Colonic mucosa (tissue), 4 donors: ENCODE results near the gene UPK3BL1. TPM values are rescaled to one million over a fixed set of nuclear protein-coding genes. Genes with fewer than 3 reads are reported as not detected.
A peak's percentile ranks its signal among the peaks of the same experiment; 100 is the strongest.
"Not testable (repeated sequence)": the region's sequence is repeated elsewhere in the genome, so short reads cannot be mapped to it uniquely, and the experiment has no call there.

ENCODE experiments used
- DNase-seq: peaks from one replicate; pipeline ENCODE4 v3.0.0-alpha.2; 2020
- H3K27ac ChIP-seq: fragments of 200-600 bp; one replicate; pipeline ENCODE4 v1.8.0; 2021
- H3K27me3 ChIP-seq: fragments of 200-600 bp; one replicate; pipeline ENCODE4 v1.8.0; 2021
- H3K36me3 ChIP-seq: fragments of 200-600 bp; one replicate; pipeline ENCODE4 v1.8.0; 2021
- H3K4me1 ChIP-seq: fragments of 200-600 bp; one replicate; pipeline ENCODE4 v1.8.0; 2021; ENCODE audit warnings: mild to moderate bottlenecking
- H3K4me3 ChIP-seq: fragments of 200-600 bp; one replicate; pipeline ENCODE4 v1.8.0; 2021
- H3K9ac ChIP-seq, 2 donors: one replicate each; pipeline ENCODE4 v1.7.0; 2013; ENCODE audit warnings: control low read depth in 2 of 2, low read depth in 2 of 2, low read length in 2 of 2
- H3K9me3 ChIP-seq: fragments of 200-600 bp; one replicate; pipeline ENCODE4 v1.8.0; 2021
- intact Hi-C: fragments of 100-400 bp; cut with DNase I; formaldehyde crosslinking; loops from one replicate; pipeline ENCODE4 v1.14.1; 2022
- total RNA-seq, 2 donors: library from RNA; stranded (reverse); fragmentation: NEBNext Ultra II Directional in 1 of 2; extraction: Animal tissue kit (Norgen Biotek cat#: 25700) in 1 of 2; gene quantifications; one replicate each; pipeline ENCODE4 v1.2.1, GENCODE V29; 2021
- donor health status: healthy.
- donor health status: DM: no; HTN: no; CAD: no.
- donor health status: DM: no; HTN: no; CAD: no.

Gene UPK3BL1
- total RNA-seq, 2 donors from 2014 or later = 9.1 to 21.9 TPM

DNA sequence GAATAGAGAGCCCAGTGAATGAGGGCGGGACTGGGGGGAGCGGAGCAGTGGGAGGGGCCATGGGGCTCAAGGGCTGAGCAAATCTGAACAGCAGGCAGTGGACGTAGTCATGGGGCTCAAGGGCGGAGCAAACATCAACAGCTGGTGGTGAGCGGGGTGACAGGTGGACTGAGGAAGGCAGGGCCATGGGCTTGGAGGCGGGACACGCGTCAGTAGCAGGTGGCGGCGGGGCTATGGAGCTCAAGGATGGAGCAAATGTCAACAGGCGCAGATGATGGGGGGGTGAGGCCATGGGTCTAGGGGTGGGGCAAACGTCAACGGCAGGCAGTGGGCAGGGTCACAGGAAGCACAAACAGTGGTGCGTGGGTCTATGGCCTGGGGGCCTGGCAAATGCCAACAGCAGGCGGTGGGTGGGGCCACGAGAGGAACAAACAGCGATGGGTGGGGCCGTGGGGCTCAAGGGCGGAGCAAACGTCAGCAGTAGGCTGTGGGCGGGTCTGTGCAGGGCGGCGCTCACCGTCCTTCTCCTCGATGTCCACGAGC is 50.0 kb downstream of the UPK3BL1 start:
- H3K9ac ChIP-seq, H3K9me3 ChIP-seq, H3K27ac ChIP-seq, intact Hi-C loops, H3K27me3 ChIP-seq, H3K4me1 ChIP-seq, H3K4me3 ChIP-seq, H3K36me3 ChIP-seq: not testable (repeated sequence)
- peak; percentile 85 for DNase-seq

- intact Hi-C loops, H3K4me3 ChIP-seq, H3K9ac ChIP-seq, H3K27me3 ChIP-seq, H3K9me3 ChIP-seq, H3K4me1 ChIP-seq, H3K27ac ChIP-seq, H3K36me3 ChIP-seq, DNase-seq: not testable (repeated sequence)
Measured at GRCh38 chr7:102589857-102590256, 52.7 kb downstream of the UPK3BL1 start.

Other genes with a start within 250 kb of the UPK3BL1 start
- gene PRKRIP1, start 246.4 kb downstream of the UPK3BL1 start, total RNA-seq = 10 to 100 TPM; 15.1 to 19.4 TPM
- gene ORAI2, start 209.2 kb downstream of the UPK3BL1 start, total RNA-seq = 1 to 10 TPM; 3.3 to 5.5 TPM
- gene ALKBH4, start 177.9 kb downstream of the UPK3BL1 start, total RNA-seq = 10 to 100 TPM in 1 of 2 donors, 1 to 10 TPM in 1; 9.7 to 14.1 TPM
- gene LRWD1, start 177.8 kb downstream of the UPK3BL1 start, total RNA-seq = 10 to 100 TPM; 11.4 to 19.6 TPM
- 10 to 100 TPM; 43.0 to 49.2 TPM for gene POLR2J, start 163.9 kb downstream of the UPK3BL1 start, total RNA-seq
- 10 to 100 TPM; 13.2 to 30.0 TPM for gene RASA4B, start 125.0 kb downstream of the UPK3BL1 start, total RNA-seq
- gene UPK3BL2, start 99.1 kb downstream of the UPK3BL1 start, total RNA-seq = 10 to 100 TPM in 1 of 2 donors, 1 to 10 TPM in 1; 9.0 to 13.7 TPM
- gene SPDYE2, start 91.6 kb downstream of the UPK3BL1 start, total RNA-seq = not detected
- gene POLR2J3, start 70.2 kb downstream of the UPK3BL1 start, total RNA-seq = 10 to 100 TPM; 19.2 to 32.9 TPM
- gene RASA4, start 26.0 kb downstream of the UPK3BL1 start, total RNA-seq = 10 to 100 TPM; 16.7 to 31.3 TPM
- not detected for gene SPDYE2B, start 7.5 kb upstream of the UPK3BL1 start, total RNA-seq
- gene POLR2J2, start 28.9 kb upstream of the UPK3BL1 start, total RNA-seq = 10 to 100 TPM in 1 of 2 donors, 1 to 10 TPM in 1; 5.9 to 12.8 TPM
- gene FAM185A, start 106.2 kb upstream of the UPK3BL1 start, total RNA-seq = 10 to 100 TPM in 1 of 2 donors, 1 to 10 TPM in 1; 8.6 to 10.5 TPM